NCI-H510A treated with DMSO at 0.1 percent for 48 hours (cell line): ENCODE data around the gene ARSB.
"Not testable (repeated sequence)": the region's sequence is repeated elsewhere in the genome, so short reads cannot be mapped to it uniquely, and the experiment has no call there.

Experiments
- DNase-seq: peaks from one replicate; lab custom pipeline; 2025; lab: John Stamatoyannopoulos, UW

Gene ARSB

GRCh38 chr5:78995521-78996007 lies 10.5 kb upstream of the ARSB start:
- DNase-seq, result no peak

DNA sequence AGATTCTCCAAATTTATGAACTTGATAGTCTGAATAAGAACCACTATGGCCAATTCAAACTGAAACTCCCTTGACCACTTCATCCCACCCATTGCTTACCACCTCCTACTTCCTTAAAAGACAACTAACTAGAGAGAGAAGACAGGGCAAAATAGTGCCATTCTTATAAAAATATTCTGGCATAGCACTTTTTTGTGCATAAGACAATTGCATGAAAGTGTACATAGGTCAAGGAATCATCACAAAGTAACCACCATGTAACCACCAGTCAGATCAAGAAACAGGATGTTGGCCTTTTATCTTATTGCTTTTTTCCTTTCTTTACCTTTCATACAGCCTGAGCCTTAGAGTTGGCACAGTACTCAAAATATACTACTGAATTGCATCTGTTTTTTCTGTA lies 8.1 kb upstream of the ARSB start:
- no peak for DNase-seq

DNA sequence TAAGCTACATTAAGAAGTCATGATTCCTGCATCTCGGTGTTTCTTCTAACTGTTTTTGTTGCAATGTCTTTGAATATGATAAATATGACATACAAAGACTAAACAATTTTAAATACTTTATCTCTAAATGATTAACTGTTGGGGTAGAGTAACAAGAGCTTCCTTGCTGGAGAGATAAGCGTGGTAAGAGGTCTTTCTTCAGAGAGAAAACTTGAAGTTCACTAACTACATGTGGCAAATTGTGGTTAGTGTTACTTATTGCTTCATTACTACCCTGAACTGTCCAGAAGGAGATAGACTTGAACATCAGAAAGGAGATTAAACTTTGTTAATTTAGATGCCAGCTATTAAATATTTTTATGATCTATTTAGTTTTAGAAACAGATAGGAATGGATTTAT lies 7.0 kb upstream of the ARSB start:
- DNase-seq, result no peak

DNA sequence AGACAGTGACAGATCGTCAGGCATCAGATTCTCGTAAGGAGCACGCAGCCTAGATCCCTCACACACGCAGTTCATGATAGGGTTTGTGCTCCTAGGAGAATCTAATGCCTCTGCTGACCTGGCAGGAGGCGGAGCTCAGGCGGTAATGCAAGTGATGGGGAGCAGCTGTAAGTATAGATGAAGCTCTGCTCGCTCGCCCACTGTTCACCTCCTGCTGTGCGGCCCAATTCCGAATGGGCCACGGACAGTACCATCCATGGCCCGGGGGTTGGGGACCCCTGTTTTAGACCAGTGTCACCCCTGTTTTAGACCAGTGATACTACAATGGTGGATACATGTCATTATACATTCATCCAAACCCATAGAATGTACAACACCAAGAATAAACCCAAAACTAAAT lies 4.0 kb upstream of the ARSB start:
- no peak for DNase-seq

DNA sequence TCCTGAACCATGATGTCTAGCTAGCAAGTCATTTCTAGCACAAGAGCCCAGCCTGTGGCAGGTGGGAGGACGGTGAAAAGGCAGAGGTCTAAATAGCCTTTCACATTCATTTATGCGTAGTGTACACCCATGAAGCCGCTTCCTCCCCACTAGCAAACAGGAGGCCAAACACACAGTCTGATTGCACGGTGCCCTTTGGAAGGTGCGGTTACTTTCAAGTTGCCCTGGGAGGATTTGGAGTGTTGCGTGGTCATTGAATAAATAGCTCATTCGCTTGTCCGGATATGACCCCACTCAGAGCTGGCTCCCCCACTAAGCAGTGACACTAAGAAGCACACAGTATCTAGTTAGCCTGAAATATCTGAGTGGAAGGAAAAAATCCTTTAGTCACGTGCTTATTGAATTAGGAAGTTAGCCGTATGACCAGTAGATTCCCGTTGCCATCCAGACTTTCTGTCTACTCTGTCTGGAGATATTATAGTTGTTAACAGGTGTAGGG lies 664 bp upstream of the ARSB start:
- peak; percentile 32 for DNase-seq

GRCh38 chr5:78984439-78985115 lies 533 bp downstream of the ARSB start:
- peak; percentile 85 for DNase-seq

- peak; percentile 53 for DNase-seq
Measured at GRCh38 chr5:78983601-78984438, 1.3 kb downstream of the ARSB start.

GRCh38 chr5:78983194-78983593 lies 1.9 kb downstream of the ARSB start:
- not testable (repeated sequence) for DNase-seq

DNA sequence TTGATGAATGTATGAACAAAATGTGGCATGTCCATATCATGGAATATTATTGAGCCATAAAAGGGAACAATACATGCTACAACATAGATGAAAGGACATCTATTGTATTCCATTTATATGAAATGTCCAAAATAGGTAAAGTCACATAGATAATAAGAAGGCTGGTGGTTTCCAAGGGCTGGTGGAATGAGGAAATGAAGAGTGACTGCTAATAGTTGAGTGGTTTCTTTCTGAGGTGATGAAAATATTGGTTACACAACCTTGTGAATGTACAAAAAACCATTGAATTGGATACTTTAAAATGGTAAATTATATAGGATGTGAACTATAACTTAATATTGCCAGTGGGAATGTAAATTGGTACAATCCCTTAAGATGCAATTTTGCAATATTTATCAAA lies 5.2 kb downstream of the ARSB start:
- DNase-seq, result no peak

GRCh38 chr5:78979117-78979742 lies 5.9 kb downstream of the ARSB start:
- no peak for DNase-seq

DNA sequence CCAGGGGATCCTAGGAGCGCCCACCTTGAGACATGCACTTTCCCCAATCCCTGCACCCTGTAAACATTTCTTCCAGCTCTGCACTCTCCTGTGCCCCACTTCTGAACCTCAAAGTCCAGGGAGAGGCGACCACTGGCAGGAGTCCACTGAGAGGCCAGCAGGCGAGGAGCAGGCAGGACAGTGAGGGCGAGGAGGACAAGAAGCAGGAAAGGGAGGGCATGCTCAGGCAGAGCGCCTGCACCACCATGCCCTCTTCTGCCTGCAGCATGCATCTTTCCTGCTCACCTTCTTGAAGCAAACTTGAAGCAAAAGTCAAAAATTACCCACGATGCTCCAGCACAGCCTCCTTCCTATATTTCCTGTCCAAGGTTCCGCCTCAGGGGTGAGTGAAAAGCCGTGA lies 10.1 kb downstream of the ARSB start:
- DNase-seq, result no peak

GRCh38 chr5:78974601-78975000 lies 10.5 kb downstream of the ARSB start:
- no peak for DNase-seq

DNA sequence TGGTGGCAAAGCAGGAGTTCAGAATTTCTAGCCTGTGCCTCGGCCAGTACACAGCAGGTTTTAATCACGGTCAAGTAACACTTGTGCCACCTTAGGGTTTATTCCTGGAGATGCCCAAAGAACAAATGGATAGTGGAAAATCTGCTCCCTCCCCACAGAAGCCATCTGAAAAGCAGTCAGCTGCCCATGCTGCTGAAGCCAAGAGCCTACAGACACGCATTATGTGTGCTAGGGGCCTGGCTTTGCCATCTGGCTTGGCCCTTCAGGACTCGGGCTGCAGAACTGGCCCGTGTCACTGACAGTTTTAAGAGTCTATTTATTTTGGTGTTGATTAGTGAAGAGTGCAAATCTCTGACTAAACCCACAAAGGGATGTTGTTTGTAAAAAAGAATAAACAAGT lies 11.1 kb downstream of the ARSB start:
- no peak for DNase-seq

DNA sequence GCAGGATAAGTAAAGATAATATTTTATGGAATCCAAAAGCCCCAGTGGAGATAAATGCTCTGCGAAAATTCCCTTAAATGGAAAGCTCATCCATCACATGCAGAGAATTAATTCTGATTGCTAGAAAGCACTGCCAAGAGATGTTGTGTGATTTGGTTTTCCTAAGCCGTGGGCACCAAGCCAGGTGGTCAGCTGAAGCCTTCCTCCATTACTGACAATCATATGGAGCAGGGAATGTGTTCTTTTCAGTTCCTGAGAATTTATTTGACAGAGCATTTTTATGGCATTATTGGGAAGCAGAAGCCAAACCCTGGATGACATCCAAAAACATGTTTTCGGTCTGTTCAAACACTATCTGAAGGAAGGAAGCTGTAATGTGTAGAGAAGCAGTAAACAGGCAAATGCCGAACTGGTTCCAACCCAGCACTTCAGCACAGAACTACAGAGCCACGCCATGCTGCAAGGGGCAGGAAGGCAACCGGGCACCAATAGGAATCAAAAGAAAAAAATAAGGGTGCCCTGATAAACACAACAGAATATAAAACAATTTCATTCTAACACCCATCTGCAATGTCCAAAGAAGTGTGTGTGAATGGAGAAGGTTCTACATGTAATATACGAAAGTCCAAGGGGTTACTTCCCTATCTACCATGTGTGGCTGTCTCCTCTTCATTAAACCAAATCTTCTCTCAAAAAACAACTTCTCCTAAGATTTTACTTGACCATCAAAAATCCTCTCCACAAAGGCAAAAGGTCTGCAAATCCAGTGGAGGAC lies 12.3 kb downstream of the ARSB start:
- no peak for DNase-seq

GRCh38 chr5:78971998-78972397 lies 13.1 kb downstream of the ARSB start:
- no peak for DNase-seq

- DNase-seq, result no peak
Measured at GRCh38 chr5:78968781-78969180, 16.3 kb downstream of the ARSB start.

DNA sequence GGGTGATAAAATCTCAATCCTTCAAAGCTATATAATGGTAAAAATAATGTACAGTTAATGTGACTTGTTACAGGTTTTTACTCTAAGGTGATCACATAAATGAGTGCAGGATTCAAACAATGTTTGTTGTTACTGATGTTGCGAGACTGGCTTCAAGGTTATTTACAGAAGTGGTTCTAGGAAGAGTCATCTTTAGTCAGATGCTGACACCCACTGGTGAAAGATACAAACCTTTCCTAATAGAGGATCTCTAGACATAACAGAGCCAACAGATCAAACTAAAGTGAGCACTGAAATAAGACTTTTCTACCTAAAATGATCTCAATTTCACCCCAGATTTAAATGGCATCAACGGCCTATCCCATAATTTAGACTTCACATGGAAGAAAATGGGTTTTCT lies 20.2 kb downstream of the ARSB start:
- DNase-seq, result peak; percentile 45

- DNase-seq, result no peak
Measured at GRCh38 chr5:78961743-78962142, 23.4 kb downstream of the ARSB start.

DNA sequence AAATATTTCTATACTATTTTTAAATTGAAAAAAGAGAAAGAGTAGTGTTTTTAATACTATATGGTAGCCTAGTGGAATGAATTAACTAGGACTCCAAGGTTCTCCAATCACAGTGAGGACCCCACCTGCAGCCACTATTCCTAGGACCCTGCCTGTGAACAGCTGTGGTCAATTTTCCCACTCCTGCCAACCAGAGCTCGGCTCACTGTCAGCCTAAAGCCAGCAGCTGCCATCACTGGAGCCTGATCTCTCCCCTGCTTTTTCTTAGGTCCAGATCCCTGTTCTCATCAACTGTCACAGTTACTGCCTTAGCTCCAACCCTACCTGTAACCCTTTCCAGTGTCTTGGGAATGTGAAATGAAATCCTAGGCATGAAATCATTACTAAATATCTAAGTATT lies 25.3 kb downstream of the ARSB start:
- DNase-seq, result no peak

DNA sequence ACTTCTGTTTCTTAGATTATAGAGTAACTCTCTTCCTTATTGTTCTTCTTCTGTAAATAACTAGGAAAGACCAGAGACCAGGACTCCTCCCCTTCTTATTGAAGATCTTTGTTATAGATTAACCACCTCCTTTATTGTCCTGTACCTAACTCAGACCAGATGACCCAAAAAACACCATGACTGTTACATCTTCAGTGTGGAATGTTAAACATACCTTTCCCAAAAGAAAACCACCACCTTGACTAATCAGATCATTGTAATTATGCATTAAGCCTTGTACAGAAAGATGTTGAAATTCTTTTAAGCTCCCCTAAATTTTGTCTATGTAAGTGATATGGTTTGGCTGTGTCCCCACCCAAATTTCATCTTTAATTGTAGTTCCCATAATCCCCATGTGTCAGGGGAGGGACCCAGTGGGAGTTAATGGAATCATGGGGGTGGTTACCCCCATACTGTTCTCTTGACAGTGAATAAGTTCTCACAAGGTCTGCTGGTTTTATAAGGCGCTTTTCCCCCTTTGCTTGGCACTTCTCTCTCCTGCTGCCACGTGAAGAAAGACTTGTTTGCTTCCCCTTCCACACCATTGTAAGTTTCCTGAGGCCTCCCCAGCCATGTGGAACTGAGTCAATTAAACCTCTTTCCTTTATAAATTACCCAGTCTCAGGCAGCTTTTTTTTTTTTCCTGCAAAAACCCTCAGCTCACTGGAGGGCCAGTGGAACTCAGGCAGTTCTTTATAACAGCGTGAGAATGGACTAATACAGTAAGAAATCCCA lies 26.3 kb downstream of the ARSB start:
- no peak for DNase-seq

GRCh38 chr5:78956901-78957300 lies 28.2 kb downstream of the ARSB start:
- no peak for DNase-seq
